HAP-1 (cell line): ENCODE measurements around the gene ZBTB45.

Experiments used
- DNase-seq, 2 experiments: peaks; one replicate each; pipeline ENCODE4 v3.0.0-alpha.2; 2016 to 2020; ENCODE audit warnings: low spot score in 2 of 2
- H3K27me3 ChIP-seq: fragments of 250-450 bp; sonication (Bioruptor Pico); 2 replicates; pipeline ENCODE4 v1.5.1; 2020; ENCODE audit warnings: low read depth, mild to moderate bottlenecking, moderate library complexity
- H3K36me3 ChIP-seq: fragments of 250-450 bp; sonication (Bioruptor Pico); replicated peaks from 2 replicates; pipeline ENCODE4 v1.5.1; 2020; ENCODE audit warnings: mild to moderate bottlenecking
- H3K4me1 ChIP-seq: fragments of 250-450 bp; sonication (Bioruptor Pico); 2 replicates; pipeline ENCODE4 v1.5.1; 2020; ENCODE audit warnings: mild to moderate bottlenecking
- H3K4me3 ChIP-seq: fragments of 250-450 bp; sonication (Bioruptor Pico); 2 replicates; pipeline ENCODE4 v1.5.1; 2020; ENCODE audit warnings: mild to moderate bottlenecking, moderate library complexity
- H3K9me3 ChIP-seq: fragments of 250-450 bp; sonication (Bioruptor Pico); 2 replicates; pipeline ENCODE4 v1.5.1; 2020; ENCODE audit warnings: mild to moderate bottlenecking, moderate library complexity
- in situ Hi-C: fragments of 300-500 bp; cut with MboI; formaldehyde crosslinking; loops from 3 replicates; pipeline ENCODE4 v1.14.3; 2020; ENCODE audit warnings: low sequenced_read_pairs, inconsistent platforms, mixed read lengths

Gene ZBTB45

DNA sequence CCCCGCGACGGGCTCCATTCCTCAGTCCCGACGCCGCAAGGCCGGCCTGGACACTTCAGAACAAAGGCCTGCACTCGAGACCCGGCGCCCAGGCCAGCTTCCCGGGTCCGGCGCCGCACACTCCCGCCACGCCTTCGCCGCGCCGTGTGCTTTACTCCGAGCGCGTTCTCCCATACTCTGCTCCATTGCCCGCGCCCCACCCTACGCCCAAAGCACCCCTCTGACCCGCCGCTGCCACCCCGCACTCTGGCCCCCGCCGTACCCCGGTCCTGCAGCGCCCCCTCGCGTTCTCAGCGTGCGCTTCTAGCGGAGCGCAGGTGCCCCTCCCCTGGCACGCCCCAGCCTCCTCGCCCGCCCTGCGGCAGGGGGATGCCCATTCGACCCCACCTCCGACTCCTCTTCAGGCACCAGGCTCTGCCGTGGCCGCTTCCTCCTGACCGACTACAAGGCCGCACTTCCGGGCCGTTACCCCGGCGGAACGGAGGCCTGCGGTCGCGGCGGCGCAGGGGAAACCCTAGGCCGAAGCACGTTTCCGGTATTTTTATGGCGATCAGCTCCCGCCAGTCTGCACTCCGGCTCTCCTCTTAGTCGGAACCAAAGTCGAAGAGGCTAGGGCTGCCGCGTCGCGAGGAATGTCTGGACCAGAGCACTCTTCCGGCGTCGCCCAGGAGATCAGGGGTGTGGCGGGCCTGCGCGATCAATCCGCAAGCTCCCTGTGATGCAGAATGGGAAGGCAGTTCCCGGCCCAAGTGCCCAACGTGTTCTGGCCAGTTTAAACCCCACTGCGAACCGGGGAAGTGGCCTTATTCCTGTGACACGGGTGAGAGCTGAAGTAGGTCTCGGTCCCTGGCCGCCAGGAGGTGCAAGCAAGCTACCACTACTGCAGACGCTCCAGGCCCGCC is at the start of gene ZBTB45:
TSS of gene ZBTB45 (minus strand) at position 456 of the 902 bp plus-strand sequence. CDS start 2,137 bp downstream, outside the sequence.
- Histone ChIP-seq H3K36me3 (peaks cover 17% of the 10 kb centered on the region), H3K4me3 (peak within 1 kb of the TSS; percentile 69), H3K9me3 (no peaks in the 10 kb centered on the region), H3K4me1 (peaks cover 15% of the 10 kb centered on the region), H3K27me3 (no peaks in the 10 kb centered on the region)
- peak; percentile 94 to 95 for DNase-seq
- in situ Hi-C loops: no loop called here

DNA sequence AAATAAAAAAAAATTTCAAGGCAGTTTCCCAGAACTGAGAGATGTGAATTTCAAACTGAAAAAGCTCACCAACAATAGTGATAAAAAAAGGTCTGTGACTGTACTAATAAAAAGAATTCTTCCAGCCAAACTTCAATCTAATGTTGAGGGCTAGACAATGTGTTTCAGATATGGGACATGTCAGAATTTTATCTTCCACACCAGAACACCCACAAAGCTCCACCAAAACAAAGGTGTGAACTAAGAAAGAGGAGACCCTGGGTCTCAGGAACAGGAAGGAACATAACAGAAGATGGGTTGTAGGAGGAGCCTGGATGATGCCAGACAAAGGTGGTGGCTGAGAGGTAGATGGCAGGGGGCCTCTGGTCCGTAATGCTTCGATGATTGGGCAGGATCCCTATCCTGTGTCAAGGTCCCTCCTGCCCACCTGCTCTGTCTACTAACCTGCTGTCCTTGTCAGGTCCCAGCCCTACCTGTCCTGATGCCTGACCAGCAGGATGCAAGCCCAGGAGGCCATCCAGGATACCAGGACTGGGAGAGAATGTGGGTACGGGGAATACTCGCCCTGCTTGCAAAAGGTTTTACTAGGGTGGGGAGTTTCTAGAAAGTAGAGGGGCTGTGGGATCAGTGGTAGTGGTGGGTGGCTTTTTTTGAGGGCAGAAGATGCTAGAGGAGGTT is 49.0 kb upstream of the ZBTB45 start:
- DNase-seq: peak in 1 of 2 experiments; percentile 4
- Histone ChIP-seq H3K9me3 (no peaks in the 10 kb centered on the region), H3K4me1 (peaks cover 3% of the 10 kb centered on the region; the same call in 1 of the 2 replicates), H3K27me3 (no peaks in the 10 kb centered on the region), H3K36me3 (no peaks in the 10 kb centered on the region; the same call in none of the 2 replicates), H3K4me3 (no peak overlapping the region)
- in situ Hi-C loops: no loop called here

DNA sequence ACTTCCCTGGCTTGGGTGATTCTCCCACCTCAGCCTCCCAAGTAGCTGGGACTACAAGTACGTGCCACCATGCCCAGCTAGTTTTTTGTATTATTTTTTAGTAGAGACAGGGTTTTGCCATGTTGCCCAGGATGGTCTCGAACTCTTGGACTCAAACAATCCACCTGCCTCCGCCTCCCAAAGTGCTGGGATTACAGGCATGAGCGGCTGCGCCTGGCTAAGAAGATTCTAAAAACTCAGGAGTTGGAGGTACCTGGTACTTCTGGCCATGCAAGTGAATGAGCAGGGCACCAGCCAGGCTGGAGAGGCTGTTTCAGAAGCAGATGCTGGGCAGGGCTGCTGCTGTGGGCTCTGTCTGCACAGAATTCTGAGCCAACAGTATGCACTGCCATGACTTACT is 47.4 kb upstream of the ZBTB45 start:
- Histone ChIP-seq H3K27me3 (no peaks in the 10 kb centered on the region), H3K4me1 (no peaks in the 10 kb centered on the region), H3K9me3 (no peaks in the 10 kb centered on the region), H3K36me3 (no peaks in the 10 kb centered on the region; the same call in none of the 2 replicates), H3K4me3 (no peak overlapping the region)
- no peak for DNase-seq
- in situ Hi-C loops: no loop called here

DNA sequence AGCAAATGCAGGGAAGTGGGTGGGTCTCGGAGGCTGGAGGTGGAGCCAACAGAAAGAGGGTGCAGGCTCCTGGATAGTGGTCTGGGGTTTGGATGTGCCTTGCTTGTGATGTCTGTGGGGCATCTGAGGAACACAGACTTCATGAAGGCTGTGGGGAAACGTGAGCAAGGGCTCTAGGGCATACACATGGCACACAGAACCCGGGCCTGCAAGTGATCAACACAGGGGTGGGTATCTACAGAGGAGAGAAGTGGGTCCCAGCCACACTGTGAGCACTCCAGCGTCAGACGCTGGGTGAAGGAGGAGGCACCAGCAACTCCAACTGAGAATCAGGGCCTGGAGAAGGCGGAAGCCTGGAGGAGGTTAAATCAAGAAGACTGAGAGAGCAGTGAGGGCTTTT is 44.2 kb upstream of the ZBTB45 start:
- Histone ChIP-seq H3K9me3 (no peaks in the 10 kb centered on the region), H3K27me3 (no peaks in the 10 kb centered on the region), H3K36me3 (peaks cover 6% of the 10 kb centered on the region; the same call in 1 of the 2 replicates), H3K4me3 (no peak overlapping the region), H3K4me1 (peaks cover 6% of the 10 kb centered on the region)
- in situ Hi-C loops: no loop called here
- DNase-seq: peak in 1 of 2 experiments; percentile 2

DNA sequence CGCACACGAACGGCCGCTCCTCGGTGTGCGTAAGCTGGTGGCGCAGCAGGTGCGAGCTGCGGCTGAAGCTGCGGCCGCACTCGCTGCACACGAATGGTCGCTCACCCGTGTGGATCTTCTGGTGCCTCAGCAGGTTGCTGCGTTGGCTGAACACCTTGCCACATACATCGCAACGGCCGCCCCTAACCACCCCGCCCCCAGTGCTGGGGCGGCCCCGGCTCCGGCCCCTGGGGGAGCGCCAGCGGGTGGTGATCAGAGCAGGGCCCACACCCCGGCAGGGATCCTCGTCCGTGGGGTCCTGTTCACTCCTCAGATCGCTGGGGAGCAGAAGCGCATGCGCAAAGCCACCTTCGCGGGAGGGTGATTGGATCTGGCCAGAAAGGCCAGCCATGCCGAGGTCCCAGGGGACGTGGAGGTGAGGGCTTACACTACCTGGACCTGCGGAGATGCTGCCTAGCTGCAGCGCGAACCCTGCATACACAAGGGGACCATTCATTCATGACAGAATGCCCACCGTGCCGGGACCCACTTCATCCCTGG is 43.5 kb upstream of the ZBTB45 start:
- Histone ChIP-seq H3K4me1 (peaks cover 6% of the 10 kb centered on the region), H3K36me3 (peaks cover 6% of the 10 kb centered on the region; the same call in 1 of the 2 replicates), H3K27me3 (no peaks in the 10 kb centered on the region), H3K4me3 (no peak overlapping the region), H3K9me3 (no peaks in the 10 kb centered on the region)
- peak in 1 of 2 experiments; percentile 1 for DNase-seq
- in situ Hi-C loops: no loop called here

DNA sequence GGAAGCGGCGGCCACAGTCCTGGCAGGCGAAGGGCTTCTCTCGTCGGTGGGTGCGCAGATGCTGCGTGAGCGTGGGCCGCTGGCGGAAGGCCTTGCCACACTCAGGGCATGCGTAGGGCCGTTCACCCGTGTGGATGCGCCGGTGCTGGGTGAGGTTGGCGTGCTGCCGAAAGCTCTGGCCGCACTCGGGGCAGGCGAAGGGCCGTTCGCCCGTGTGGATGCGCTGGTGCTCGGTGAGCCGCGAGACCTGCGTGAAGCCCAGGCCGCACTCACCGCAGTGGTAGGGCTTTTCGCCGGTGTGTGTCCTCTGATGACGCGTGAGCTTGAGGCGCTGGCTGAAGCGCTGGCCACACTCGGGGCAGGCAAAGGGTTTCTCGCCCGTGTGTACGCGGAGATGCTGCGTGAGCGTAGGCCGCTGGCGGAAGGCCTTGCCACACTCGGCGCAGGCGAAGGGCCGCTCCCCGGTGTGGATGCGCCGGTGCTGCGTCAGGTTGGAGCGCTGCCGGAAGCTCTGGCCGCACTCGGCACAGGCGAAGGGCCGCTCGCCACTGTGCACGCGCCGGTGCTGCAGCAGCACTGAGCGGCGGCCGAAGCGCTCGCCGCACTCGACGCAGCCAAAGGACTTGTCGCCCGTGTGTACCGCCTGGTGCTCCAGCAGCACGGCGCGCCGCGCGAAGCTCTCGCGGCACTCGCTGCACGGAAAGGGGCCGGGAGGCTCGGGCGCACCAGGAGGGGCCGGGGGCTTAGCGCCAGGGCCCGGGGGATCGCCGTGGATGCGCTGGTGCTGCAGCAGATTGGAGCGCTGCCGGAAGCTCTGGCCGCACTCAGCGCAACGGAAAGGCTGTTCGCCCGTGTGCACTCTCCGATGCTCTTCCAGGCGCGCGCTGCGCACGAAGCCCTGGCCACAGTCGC is 42.8 kb upstream of the ZBTB45 start:
- Histone ChIP-seq H3K27me3 (no peaks in the 10 kb centered on the region), H3K9me3 (no peaks in the 10 kb centered on the region), H3K36me3 (peaks cover 10% of the 10 kb centered on the region), H3K4me1 (peaks cover 6% of the 10 kb centered on the region), H3K4me3 (no peak overlapping the region)
- in situ Hi-C loops: no loop called here
- DNase-seq: peak in 1 of 2 experiments; percentile 1

DNA sequence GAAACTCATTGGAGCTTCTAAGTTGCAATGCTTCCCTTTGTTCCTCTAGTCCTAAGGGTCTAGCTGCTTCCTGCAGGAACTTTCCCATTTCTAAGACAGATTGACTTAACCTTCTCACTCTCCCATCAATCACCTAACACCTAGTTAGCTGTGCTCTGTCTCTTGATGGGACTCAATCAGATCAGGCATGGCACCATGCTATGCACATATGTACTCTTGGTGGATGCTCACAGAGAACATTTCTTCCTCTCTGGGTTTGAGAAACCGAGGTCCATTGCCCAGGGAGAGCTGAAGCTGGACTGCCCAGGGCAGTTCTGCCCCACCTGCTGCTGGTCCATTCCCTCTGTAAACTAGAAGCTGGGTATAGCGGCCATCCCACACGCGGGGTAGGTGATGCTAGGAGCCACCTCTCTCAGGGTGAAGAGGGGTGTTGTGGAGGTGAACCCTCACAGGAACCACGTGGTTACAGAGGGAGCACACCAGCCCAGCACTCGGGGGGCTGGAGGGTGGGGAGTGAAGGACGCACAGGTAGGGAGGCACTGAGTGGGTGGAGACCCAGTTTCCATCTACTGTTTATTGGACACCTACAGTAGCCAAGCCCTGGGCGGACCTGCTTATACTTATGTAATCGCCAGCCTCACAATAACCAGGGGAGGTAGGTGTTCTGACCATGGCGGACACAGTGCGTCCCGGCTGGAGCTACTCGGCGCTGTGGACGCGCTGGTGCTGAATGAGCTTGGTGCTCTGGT is 41.9 kb upstream of the ZBTB45 start:
- Histone ChIP-seq H3K36me3 (peaks cover 17% of the 10 kb centered on the region), H3K4me3 (no peak overlapping the region), H3K9me3 (no peaks in the 10 kb centered on the region), H3K27me3 (no peaks in the 10 kb centered on the region), H3K4me1 (peaks cover 6% of the 10 kb centered on the region)
- DNase-seq: no peak
- in situ Hi-C loops: no loop called here

DNA sequence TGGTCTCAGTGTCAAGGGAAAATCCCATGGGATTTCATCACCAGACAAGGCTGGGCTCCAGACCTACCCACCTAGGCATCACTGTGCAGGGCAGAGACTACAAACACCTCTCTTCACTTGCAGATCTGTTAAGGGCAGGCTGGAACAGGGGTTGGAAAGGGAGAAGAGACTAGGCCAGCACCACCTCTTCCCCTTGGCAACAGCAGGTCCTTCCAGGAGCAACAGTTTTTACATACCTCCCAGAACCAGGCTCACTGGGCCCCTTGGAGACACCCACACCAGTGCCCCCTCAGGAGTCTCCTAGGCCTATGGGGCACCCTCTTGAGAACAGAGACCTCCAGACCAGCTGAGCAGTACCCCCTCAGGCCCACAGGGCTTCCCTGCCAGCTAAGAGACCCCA is 41.3 kb upstream of the ZBTB45 start:
- H3K36me3 ChIP-seq: peaks cover 23% of the 10 kb centered on the region
- peaks cover 6% of the 10 kb centered on the region for H3K4me1 ChIP-seq
- H3K4me3 ChIP-seq: no peak overlapping the region
- DNase-seq: no peak
- H3K9me3 ChIP-seq: no peaks in the 10 kb centered on the region
- in situ Hi-C loops: no loop called here
- H3K27me3 ChIP-seq: no peaks in the 10 kb centered on the region

DNA sequence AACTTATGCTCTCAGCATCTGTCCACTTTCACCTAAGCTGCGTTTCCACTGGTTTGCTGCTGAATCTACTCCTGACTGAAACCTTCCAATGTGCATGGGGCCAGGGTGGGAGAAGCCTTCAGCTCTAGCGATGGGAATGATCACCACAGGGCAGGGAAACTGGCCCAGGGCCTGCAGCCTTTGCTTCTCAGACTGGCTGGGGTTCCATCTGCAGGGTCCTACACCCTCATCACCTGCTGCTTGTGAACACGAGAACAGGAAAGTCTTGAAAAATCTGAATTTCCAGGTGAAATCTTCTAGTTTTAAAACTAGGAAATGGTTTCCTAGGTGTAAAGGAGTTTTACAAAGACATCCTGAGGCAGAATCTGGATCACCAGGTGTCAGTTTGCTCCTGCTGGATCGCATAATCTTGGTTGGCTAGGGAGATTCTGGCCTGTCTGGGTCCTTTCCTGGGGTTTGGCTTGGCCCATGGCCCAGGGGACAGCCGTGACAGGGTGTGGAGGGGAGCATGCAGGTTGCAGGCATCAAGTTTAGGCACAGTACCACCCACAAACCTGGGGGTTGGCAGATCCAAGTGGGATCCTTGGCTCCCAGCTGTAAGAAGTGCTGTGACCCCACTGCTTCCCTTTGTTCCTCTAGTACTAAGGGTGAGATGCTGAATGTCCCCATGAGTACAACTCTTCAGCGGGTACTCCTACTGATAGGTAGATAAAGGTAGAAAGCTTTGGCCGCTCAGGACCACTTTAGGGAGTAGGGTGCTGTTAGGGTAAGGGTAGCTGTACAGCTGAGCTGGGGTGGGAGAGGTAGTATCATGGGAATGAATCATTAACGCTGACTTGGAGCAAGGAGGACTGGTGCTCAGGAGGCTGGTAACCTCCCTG is 40.6 kb upstream of the ZBTB45 start:
- peak overlapping the region; percentile 92 for H3K4me3 ChIP-seq
- no peak for DNase-seq
- H3K36me3 ChIP-seq: peaks cover 27% of the 10 kb centered on the region
- no peaks in the 10 kb centered on the region for H3K27me3 ChIP-seq
- in situ Hi-C loops: no loop called here
- peaks cover 9% of the 10 kb centered on the region for H3K4me1 ChIP-seq
- H3K9me3 ChIP-seq: no peaks in the 10 kb centered on the region

DNA sequence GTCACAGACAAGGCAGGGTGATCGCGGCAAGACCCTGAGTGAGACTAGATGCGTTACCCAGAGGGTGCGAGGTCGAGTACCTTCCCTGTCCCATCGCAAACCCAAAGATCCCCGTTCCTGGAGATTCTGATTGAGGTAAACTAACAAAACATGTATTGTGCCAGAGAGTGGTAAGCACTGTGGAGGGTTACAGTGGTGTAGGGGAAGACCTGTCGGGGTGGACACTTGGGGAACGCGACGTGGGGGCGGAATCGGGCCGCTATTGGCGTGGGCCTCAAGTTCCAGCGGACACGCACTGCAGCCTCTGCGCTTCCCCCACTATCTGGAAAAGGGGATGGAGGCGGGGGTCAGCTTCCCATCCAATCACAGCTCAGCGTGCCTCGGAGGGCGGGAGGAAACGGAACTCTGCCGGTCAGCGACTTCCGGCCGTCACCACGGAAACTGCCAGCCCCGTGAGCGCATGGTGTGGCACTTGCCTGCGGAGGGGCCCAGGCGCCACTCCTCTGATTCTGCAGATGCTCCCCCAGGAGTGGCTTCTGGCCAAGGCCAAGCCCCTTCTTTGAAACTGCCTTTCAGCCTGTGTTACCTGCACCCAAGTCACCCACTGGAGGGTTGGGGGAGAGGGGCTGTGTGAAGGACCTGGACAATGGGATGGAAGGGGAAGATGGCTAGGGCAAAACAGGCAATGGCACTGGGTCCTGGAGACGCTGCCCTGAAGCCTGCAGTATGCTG is 39.8 kb upstream of the ZBTB45 start:
- peak; percentile 86 to 96 for DNase-seq
- Histone ChIP-seq H3K36me3 (peaks cover 28% of the 10 kb centered on the region), H3K27me3 (no peaks in the 10 kb centered on the region), H3K4me1 (peaks cover 10% of the 10 kb centered on the region), H3K9me3 (no peaks in the 10 kb centered on the region), H3K4me3 (peak overlapping the region; percentile 92)
- in situ Hi-C loops: no loop called here

DNA sequence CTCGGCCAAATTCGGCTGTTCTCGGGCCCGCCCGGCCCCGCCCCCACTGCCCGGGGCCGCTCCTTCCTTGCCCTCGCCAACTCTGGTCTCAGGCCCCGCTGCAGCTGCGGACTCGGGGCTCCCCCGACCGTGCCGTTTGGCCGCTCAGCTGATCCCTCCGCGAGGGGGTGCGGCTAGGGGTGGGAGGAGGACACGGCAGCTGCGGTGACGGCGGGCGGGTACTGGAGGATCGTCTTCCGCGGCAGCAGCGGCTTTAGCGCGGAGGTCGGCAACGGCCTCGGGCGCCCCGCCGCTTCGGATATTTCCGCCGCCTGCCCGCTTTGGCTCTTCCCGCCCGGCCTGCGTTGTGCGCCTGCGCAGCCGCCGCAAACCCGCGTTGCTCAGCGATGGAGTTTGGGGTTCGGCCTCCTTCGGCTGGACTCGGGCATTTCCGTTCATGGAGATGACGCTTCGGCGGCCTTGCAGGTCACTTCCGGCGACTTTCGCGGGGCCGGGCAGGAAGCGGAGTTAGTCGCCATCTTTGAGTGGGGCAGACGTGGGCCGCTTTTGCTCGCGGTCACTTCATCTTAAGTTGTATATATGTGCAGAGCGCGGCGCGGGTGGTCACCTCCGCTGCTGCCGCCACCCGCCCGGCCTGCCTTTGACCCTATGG is 39.1 kb upstream of the ZBTB45 start:
- H3K9me3 ChIP-seq: no peaks in the 10 kb centered on the region
- peaks cover 12% of the 10 kb centered on the region for H3K4me1 ChIP-seq
- peaks cover 28% of the 10 kb centered on the region for H3K36me3 ChIP-seq
- in situ Hi-C loops: no loop called here
- DNase-seq: peak; percentile 94 to 100
- H3K4me3 ChIP-seq: peak overlapping the region; percentile 92
- no peaks in the 10 kb centered on the region for H3K27me3 ChIP-seq
